ENCODE measurements around the gene AOC3. TPM values are rescaled to one million over a fixed set of nuclear protein-coding genes. Genes with fewer than 3 reads are reported as not detected.
"Not testable (repeated sequence)": the region's sequence is repeated elsewhere in the genome, so short reads cannot be mapped to it uniquely, and the experiment has no call there.

AOC3 gene
- total and polyA plus RNA-seq, 2 of the 4 experiments (the other 2 are of a cell fraction) = 0.17 TPM; not detected in 1

GRCh38 chr17:42881706-42882105, 30.7 kb downstream of the AOC3 start:
- H4K5ac ChIP-seq (ENCODE audit: low read depth, low read length); H3K27ac ChIP-seq (ENCODE audit: insufficient read depth, low read length); H3K9ac ChIP-seq (ENCODE audit: low read depth, low read length); H3K79me1 ChIP-seq (ENCODE audit: low read depth in 1 of 2, low read length in 2 of 2); H3K36me3 ChIP-seq (ENCODE audit: control insufficient read depth, insufficient read depth, low read length); H3K9me1 ChIP-seq (ENCODE audit: insufficient read depth, low read length); BruUV-seq (replicated peaks); DNase-seq; H2BK5ac ChIP-seq (ENCODE audit: low read depth, low read length, poor library complexity, severe bottlenecking); H4K8ac ChIP-seq (ENCODE audit: low read depth in 2 of 2, low read length in 2 of 2); H3K4me1 ChIP-seq (ENCODE audit: control insufficient read depth, insufficient read depth, low read length); H2AFZ ChIP-seq (replicated peaks; ENCODE audit: low read length, poor library complexity); H3K23ac ChIP-seq (ENCODE audit: low read depth, low read length); H2BK15ac ChIP-seq (ENCODE audit: low read depth, low read length); ATAC-seq (ENCODE audit: low read depth); H4K91ac ChIP-seq (ENCODE audit: insufficient read depth, low read depth, low read length); H3K14ac ChIP-seq (replicated peaks; ENCODE audit: low read depth, low read length); H3K4me2 ChIP-seq (ENCODE audit: low read depth, low read length); dilution Hi-C loops (cut with HindIII; ENCODE audit: low sequenced_read_pairs, unreplicated experiment); H2BK20ac ChIP-seq (ENCODE audit: low read depth, low read length); H4K20me1 ChIP-seq (ENCODE audit: insufficient read depth, low read length); H3K4ac ChIP-seq (ENCODE audit: low read depth, low read length); CTCF ChIA-PET; POLR2A ChIA-PET (ENCODE audit: unreplicated experiment); H2AK5ac ChIP-seq (ENCODE audit: low read depth, low read length); H2AK9ac ChIP-seq (replicated peaks; ENCODE audit: low read depth, low read length, poor library complexity); intact Hi-C loops (cut with micrococcal nuclease); H3K9me3 ChIP-seq (ENCODE audit: control insufficient read depth, insufficient read depth, low read length); H3K4me3 ChIP-seq (ENCODE audit: insufficient read depth, low read depth, low read length); H2BK120ac ChIP-seq (ENCODE audit: low read depth, low read length); H3K56ac ChIP-seq (ENCODE audit: extremely low read depth, insufficient read depth, low read length); H3K18ac ChIP-seq (ENCODE audit: low read depth, low read length): not testable (repeated sequence)
- peaks cover 32% of the 10 kb centered on the region for H3K27me3 ChIP-seq (ENCODE audit: control insufficient read depth, insufficient read depth, low read length)
- in situ Hi-C loops (cut with MboI; ENCODE audit: low sequenced_read_pairs) = loop anchor here (25.0 kb wide), 1 partner anchor 431 kb away; no protein-coding TSS in a partner anchor
- WGBS, 2 experiments (ENCODE audit: extremely low coverage in 2 of 2, insufficient read length in 1 of 2) = no CpG with 5 or more reads among the region's 6 CpGs

Measured in IMR-90 (cell line).